SK-N-MC (cell line): ENCODE results near the gene HNRNPR.
A peak's percentile ranks its signal among the peaks of the same experiment; 100 is the strongest.

Experiments
- DNase-seq: peaks from one replicate; pipeline ENCODE4 v3.0.0-alpha.2; 2011; ENCODE audit warnings: low read depth, low spot score
- H3K27ac ChIP-seq: fragments of 200-600 bp; sonication (generic); 2 replicates; pipeline ENCODE4 v1.5.1; 2016; ENCODE audit warnings: mixed run types
- H3K36me3 ChIP-seq: fragments of 200-600 bp; sonication (generic); 2 replicates; pipeline ENCODE4 v1.6.1; 2017; ENCODE audit warnings: antibody characterized with exemption, low read length, mixed read lengths; ENCODE audit not compliant: insufficient read depth
- H3K4me3 ChIP-seq: fragments of 200-600 bp; sonication (generic); 2 replicates; pipeline ENCODE4 v1.5.1; 2016
- H3K9ac ChIP-seq: fragments of 200-600 bp; sonication (generic); 2 replicates; pipeline ENCODE4 v1.8.0; 2017; ENCODE audit warnings: mixed run types, mixed read lengths; ENCODE audit not compliant: insufficient read length
- H3K9me3 ChIP-seq: fragments of 200-600 bp; sonication (generic); 2 replicates; pipeline ENCODE4 v1.6.1; 2017; ENCODE audit warnings: low read depth, mild to moderate bottlenecking, antibody characterized with exemption, low read length, moderate library complexity, mixed read lengths
- EZH2 ChIP-seq: fragments of 200-600 bp; sonication (generic); IDR thresholded peaks from one replicate; pipeline ENCODE4 v1.6.1; 2017; ENCODE audit warnings: antibody characterized with exemption
- FOXP2 ChIP-seq: optimal IDR thresholded peaks from 2 replicates; pipeline ENCODE3; 2011; ENCODE audit warnings: mild to moderate bottlenecking, moderate library complexity; ENCODE audit not compliant: insufficient read depth; ENCODE audit errors: extremely low read length, control extremely low read depth
- POLR2AphosphoS5 ChIP-seq: IDR thresholded peaks from 2 replicates; pipeline ENCODE4 v1.6.1; 2012; ENCODE audit warnings: mild to moderate bottlenecking, low read depth, low read length, borderline replicate concordance

Gene HNRNPR

GRCh38 chr1:23370709-23371584 lies 26.9 kb upstream of the HNRNPR start:
- peak overlapping the region; percentile 100 for H3K4me3 ChIP-seq
- TF ChIP-seq EZH2: no peak
- no peak for TF ChIP-seq FOXP2
- no peak; the same call in 1 of the 2 replicates for TF ChIP-seq POLR2AphosphoS5
- H3K27ac ChIP-seq: peak overlapping the region; percentile 99
- no peaks in the 10 kb centered on the region for H3K9me3 ChIP-seq
- H3K36me3 ChIP-seq: peaks cover 11% of the 10 kb centered on the region
- peak overlapping the region; percentile 46 for H3K9ac ChIP-seq
- DNase-seq: no peak

GRCh38 chr1:23370330-23370708 lies 26.2 kb upstream of the HNRNPR start:
- H3K4me3 ChIP-seq: peak overlapping the region; percentile 100
- peak overlapping the region; percentile 99 for H3K27ac ChIP-seq
- H3K9ac ChIP-seq: peak overlapping the region; percentile 99
- no peaks in the 10 kb centered on the region for H3K9me3 ChIP-seq
- peaks cover 14% of the 10 kb centered on the region for H3K36me3 ChIP-seq
- no peak for TF ChIP-seq EZH2
- no peak; the same call in 1 of the 2 replicates for TF ChIP-seq POLR2AphosphoS5
- no peak for TF ChIP-seq FOXP2
- no peak for DNase-seq

GRCh38 chr1:23369335-23370013 lies 25.4 kb upstream of the HNRNPR start, which contains the start of gene ZNF436:
TSS of gene ZNF436 (minus strand) at chr1:23369836. CDS start at chr1:23368005, 1,831 bp downstream.
- TF ChIP-seq POLR2AphosphoS5 (peak; percentile 84), FOXP2 (no peak)

GRCh38 chr1:23368562-23369334 lies 24.7 kb upstream of the HNRNPR start:
- H3K36me3 ChIP-seq: peaks cover 26% of the 10 kb centered on the region
- H3K9me3 ChIP-seq: 0 out of 2 replicates have a peak, but pooled peaks cover 7% of the 10 kb centered on the region
- peak overlapping the region; percentile 99 for H3K9ac ChIP-seq
- peak overlapping the region; percentile 100 for H3K4me3 ChIP-seq
- peak; percentile 79 for DNase-seq
- no peak for TF ChIP-seq EZH2
- TF ChIP-seq FOXP2: peak; percentile 83
- TF ChIP-seq POLR2AphosphoS5: peak; percentile 98
- peak overlapping the region; percentile 99 for H3K27ac ChIP-seq

More at GRCh38 chr1:23369335-23370013, 25.4 kb upstream of the HNRNPR start, which contains the start of gene ZNF436:
- Histone ChIP-seq H3K27ac (peak within 1 kb of the TSS; percentile 99), H3K36me3 (peaks cover 19% of the 10 kb centered on the region), H3K9me3 (no peaks in the 10 kb centered on the region), H3K9ac (peak within 1 kb of the TSS; percentile 99), H3K4me3 (peak within 1 kb of the TSS; percentile 100)
- peak; percentile 89 for DNase-seq

- H3K9me3 ChIP-seq: peaks cover 13% of the 10 kb centered on the region
- peaks cover 34% of the 10 kb centered on the region for H3K36me3 ChIP-seq
- TF ChIP-seq FOXP2: no peak
- TF ChIP-seq POLR2AphosphoS5: peak; percentile 67; the same call in 1 of the 2 replicates
- peak; percentile 96 for DNase-seq
- peak overlapping the region; percentile 99 for H3K9ac ChIP-seq
- H3K27ac ChIP-seq: peak overlapping the region; percentile 99
- H3K4me3 ChIP-seq: peak overlapping the region; percentile 100
Observed at GRCh38 chr1:23367791-23368561, 23.9 kb upstream of the HNRNPR start.

- H3K4me3 ChIP-seq: peak overlapping the region; percentile 100
- peak overlapping the region; percentile 85 for H3K9ac ChIP-seq
- no peak for DNase-seq
- no peak for TF ChIP-seq FOXP2
- no peak for TF ChIP-seq POLR2AphosphoS5
- TF ChIP-seq EZH2: no peak
- H3K27ac ChIP-seq: no peak overlapping the region; the same call in 1 of the 2 replicates
- peaks cover 19% of the 10 kb centered on the region for H3K9me3 ChIP-seq
- peaks cover 40% of the 10 kb centered on the region for H3K36me3 ChIP-seq
Observed at GRCh38 chr1:23367451-23367790, 23.3 kb upstream of the HNRNPR start.

- Histone ChIP-seq H3K27ac (no peak overlapping the region), H3K36me3 (peaks cover 48% of the 10 kb centered on the region), H3K9ac (no peak overlapping the region), H3K4me3 (no peak overlapping the region), H3K9me3 (peaks cover 27% of the 10 kb centered on the region)
- DNase-seq: no peak
- TF ChIP-seq FOXP2 (no peak), EZH2 (no peak)
Observed at GRCh38 chr1:23366598-23366997, 22.5 kb upstream of the HNRNPR start.

- Histone ChIP-seq H3K27ac (no peak overlapping the region), H3K9me3 (peaks cover 32% of the 10 kb centered on the region), H3K9ac (no peak overlapping the region), H3K36me3 (peaks cover 52% of the 10 kb centered on the region), H3K4me3 (no peak overlapping the region)
- TF ChIP-seq EZH2: no peak
- no peak for TF ChIP-seq FOXP2
- no peak for TF ChIP-seq POLR2AphosphoS5
- no peak for DNase-seq
Observed at GRCh38 chr1:23366146-23366545, 22.1 kb upstream of the HNRNPR start.
